GM21786 (cell line): ENCODE measurements around the gene LCN12.

ENCODE experiments used
- ATAC-seq: cut with Tn5 transposase; IDR thresholded peaks from one replicate; pipeline ENCODE4 v1.9.1; 2021; ENCODE audit not compliant: unreplicated experiment

LCN12 gene, protein sequence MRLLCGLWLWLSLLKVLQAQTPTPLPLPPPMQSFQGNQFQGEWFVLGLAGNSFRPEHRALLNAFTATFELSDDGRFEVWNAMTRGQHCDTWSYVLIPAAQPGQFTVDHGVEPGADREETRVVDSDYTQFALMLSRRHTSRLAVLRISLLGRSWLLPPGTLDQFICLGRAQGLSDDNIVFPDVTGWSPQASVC

DNA sequence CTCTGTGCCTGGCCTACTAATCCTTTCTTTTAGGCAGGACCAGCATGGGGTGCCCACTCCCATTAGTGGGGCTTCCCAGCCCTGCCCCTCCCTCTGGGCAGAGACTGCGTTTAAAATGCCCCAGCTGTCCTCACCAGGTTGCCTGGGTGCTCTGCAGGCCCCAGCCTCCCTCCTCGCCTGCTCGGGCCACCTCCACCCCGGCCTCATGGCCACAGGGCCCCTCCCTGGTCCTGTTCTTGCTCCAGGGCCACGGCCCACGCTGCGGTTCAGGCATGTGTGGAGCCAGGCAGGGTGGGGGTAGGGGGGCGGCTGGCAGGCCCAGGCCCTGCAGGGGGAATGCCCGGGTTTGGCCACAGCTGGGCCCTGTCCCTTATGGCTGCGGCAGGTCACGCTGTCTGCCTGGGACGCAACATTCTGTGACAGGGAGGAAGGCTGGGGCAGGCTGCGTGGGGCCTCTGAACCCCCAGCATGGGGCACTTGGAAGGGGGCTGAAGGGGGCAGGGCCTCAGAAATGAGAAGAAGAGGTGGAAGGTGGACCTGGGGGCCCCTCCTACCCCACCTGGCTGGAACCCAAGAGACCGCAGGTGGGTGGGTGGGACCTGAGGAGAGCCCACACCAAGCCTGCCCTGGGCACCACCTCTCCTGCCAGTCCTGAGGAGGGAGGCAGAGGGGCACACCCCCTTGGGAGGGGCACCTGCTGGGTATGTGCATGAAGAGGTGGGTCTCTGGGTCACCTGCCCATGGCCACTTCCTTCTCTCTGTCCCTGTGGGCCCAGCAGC, at the start of gene LCN12:
LCN12 (plus strand) TSS at position 733 of the 780 bp plus-strand sequence. CDS start 55 bp downstream, outside the sequence.
- no peak for ATAC-seq

DNA sequence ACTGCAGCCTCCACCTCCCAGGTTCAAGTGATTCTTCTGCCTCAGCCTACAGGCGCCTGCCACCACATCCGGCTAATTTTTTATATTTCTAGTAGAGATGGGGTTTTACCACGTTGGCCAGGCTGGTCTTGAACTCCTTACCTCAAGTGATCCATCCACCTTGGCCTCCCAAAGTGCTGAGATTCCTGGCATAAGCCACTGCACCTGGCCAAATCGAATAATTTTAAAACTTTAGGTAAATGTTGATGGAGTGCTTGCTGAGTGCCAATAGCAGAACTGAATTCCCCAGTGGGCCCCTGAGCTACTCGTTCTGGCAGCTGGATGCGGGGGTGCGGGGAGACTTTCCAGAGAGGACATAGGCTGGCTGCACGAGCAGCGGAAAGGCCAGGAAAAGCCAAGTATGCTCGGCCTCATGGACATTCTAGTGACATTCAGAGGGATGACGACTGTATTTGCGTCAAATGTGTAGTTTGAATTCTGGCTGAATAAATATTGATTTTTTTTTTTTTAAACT, 49.0 kb upstream of the LCN12 start:
- ATAC-seq, result no peak

DNA sequence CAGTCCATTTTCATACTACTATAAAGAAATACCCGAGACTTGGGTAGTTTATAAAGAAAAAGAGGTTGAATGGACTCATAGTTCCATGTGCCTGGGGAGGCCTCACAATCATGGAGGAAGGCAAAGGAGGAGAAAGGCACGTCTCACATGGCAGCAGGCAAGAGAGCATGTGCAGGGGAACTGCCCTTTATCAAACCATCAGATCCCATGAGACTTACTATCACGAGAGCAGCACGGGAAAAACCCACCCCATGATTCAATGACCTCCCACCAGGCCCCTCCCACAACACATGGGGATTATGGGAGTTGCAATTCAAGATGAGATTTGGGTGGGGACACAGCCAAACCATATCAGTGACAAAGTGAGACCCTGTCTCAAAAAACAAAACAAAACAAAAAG, 45.8 kb upstream of the LCN12 start:
- no peak for ATAC-seq

DNA sequence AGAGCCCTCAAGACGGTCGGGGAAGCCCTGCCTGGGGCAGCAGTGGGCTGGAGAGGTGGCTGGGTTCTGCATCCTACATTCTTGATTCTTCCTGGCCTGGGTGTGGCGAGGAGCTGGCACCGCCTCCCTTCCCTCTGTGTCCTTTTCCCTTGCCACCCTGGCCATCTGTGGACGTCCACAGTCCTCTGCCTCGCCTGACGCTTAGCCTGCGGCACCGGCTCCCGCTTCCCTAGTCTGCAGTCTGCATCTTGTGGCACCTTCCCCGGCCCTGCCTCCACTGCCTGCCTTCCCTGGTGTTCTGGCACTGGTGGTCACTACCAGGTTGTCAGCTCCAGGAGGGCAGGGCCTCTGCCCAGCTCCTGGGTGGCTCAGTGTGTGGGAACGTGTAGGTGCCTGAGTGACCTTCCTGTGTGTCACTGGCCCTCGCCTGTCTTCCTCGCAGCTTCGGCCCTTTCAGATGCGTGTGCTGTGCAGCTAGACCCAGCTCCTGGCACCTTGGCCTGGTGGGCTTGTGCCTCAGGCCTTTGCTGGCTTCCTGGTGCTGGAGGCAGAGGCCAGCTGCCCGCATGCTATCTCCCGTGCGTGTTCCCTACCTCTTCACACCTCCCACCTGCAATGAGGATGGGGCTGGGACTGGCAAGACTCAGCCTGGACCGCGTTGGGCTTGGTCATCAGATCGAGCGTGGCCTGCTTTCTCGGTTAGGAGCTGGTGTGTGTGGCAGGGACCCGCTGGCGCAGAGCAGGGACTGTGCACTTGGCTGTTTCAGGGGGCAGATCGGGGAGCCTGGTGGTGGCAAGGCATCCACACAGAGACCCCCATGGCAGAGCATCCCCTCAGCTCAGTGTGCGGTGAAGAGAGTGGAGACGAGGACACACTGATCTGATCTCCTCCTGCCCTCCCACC, 44.8 kb upstream of the LCN12 start:
- no peak for ATAC-seq

DNA sequence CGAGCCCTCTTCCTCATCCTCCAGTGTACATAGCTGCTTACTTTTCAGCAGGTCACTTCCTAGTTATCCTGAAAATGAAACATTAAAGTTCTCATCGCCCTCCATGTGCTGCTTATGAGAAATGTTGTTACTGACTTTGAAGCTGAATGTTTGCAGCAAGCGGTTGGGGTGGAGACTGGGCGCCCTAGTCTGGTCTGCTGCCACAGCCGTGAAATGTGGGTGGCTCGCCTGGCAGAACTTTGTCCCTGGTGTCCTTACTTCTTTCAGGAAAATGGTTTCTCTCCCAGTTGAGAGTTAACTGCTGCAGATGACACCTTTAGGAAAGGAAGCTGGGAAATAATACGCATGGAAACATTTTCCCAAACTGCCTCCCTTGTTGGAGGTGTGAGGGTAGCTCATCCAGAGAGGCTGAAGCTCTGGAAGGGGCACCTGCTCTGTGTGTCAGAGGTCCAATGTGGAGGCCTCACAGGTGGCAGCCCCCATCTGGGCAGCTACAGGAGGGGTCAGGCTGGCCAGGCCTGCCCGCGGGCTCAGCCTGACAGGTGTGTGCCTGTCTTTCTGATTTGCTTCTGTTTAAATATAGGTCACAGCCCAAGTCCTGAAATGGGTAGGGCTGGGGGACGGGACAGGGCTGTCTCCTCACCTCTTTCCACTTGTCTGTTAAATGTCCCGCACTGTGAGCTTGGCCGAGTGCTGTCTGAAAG, 41.7 kb upstream of the LCN12 start:
- no peak for ATAC-seq

DNA sequence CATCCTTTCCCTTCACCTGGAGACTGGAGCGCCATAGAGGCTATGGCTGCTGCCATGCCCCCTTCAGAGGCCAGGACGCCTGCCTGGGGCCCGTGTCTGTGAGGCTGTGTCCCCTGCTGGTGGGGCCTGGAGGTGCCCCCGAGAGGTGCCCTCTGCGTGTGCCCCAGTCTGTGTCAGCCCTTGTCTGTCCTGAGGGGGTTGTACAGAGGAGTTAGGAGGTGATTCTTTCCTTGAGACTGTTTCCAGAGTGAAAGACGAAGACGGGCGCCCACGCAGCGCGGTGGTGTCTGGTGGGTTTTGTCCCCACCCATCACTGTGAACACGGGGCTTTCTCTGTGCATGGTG, 41.2 kb upstream of the LCN12 start:
- ATAC-seq, result no peak

DNA sequence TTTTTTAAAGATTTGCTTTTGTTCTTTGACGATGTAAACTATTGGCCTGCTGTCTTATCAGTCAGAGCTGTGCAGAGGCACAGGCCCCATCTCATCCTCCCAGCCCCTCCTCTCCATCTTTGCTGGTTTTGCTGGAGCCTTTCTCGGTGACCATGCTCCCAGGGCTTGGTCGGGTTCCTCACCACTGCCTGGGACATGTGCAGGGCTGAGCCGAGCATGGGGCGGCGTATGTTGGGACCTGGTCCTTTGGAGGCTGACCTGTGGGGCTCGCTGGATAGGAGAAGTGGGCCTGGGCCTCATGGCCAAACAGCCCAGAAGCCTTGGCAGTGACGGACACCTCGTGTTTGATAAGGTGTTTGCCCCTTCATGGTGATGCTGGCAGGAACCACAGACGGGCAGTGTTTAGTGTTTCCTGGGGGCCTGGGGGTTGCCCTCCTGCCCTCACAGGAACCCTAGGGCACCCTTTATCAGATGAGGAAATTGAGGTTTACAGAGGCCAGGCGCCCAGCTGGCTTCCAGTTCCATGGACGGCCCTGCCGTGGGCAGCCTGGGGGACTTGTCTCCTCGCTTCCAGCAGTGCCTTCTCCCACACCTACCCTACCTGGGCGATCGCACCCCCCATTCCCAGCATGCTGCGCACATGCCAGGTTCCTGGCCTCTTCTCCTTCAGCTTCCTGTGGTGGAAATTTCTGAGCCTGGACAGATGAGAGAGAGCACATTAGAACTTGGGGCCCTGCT, 38.2 kb upstream of the LCN12 start:
- no peak for ATAC-seq

- ATAC-seq, result no peak
Observed at GRCh38 chr9:136915632-136916329, 36.3 kb upstream of the LCN12 start.

- ATAC-seq, result no peak
Observed at GRCh38 chr9:136916330-136917184, 35.5 kb upstream of the LCN12 start.

GRCh38 chr9:136917902-136918301, 34.2 kb upstream of the LCN12 start:
- no peak for ATAC-seq

GRCh38 chr9:136920069-136920468, 32.0 kb upstream of the LCN12 start:
- no peak for ATAC-seq

- ATAC-seq, result no peak
Observed at GRCh38 chr9:136920734-136921231, 31.3 kb upstream of the LCN12 start.

GRCh38 chr9:136921307-136921706, 30.8 kb upstream of the LCN12 start:
- ATAC-seq, result no peak

- no peak for ATAC-seq
Observed at GRCh38 chr9:136921718-136922117, 30.4 kb upstream of the LCN12 start.

GRCh38 chr9:136922540-136922939, 29.5 kb upstream of the LCN12 start:
- no peak for ATAC-seq

DNA sequence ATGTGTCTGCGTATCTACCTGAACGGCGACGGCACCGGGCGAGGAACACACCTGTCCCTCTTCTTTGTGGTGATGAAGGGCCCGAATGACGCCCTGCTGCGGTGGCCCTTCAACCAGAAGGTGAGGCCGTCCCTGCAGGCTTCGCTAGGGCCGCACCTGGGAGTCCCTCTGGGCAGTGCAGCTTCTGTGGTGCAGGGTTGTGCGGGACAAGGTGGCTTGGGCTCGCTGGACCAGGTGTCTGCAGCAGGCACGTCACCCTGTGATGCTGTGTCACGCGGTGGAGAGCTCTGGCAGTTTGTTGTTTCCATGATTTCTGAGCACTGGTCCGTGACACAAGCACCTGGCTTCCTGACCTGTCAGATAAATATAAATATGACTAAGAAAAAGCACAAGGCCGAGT, 28.2 kb upstream of the LCN12 start:
- no peak for ATAC-seq

DNA sequence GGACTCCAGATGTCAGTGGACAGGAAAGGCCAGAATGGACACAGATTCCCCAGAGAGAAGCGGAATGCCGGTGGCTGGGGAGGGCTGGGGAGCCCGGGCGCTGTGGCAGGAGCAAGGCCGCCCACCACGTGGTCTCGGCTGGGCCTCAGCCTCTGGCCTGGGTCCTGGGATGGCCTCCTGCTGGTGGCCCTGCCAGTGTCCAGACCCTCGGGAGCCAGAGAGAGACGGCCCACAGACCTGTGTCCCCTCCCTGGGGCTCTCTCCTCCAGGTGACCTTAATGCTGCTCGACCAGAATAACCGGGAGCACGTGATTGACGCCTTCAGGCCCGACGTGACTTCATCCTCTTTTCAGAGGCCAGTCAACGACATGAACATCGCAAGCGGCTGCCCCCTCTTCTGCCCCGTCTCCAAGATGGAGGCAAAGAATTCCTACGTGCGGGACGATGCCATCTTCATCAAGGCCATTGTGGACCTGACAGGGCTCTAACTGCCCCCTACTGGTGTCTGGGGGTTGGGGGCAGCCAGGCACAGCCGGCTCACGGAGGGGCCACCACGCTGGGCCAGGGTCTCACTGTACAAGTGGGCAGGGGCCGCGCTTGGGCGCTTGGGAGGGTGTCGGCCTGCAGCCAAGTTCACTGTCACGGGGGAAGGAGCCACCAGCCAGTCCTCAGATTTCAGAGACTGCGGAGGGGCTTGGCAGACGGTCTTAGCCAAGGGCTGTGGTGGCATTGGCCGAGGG, 26.5 kb upstream of the LCN12 start:
- ATAC-seq, result no peak

DNA sequence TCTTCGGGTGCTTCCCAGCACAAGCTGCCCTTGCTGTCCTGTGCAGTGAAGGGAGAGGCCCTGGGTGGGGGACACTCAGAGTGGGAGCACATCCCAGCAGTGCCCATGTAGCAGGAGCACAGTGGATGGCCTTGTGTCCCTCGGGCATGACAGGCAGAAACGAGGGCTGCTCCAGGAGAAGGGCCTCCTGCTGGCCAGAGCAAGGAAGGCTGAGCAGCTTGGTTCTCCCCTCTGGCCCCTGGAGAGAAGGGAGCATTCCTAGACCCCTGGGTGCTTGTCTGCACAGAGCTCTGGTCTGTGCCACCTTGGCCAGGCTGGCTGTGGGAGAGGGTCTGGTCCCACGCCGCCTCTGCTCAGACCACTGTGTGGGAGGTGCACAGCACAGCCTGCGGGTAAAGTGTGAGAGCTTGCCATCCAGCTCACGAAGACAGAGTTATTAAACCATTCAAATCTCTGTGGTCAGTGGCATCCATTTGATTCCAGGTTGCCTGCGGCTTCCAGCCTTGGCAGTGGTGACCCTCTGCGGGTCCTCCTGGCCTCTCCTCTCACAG, 25.8 kb upstream of the LCN12 start:
- no peak for ATAC-seq
